Fibroblast of lung (primary cell): ENCODE data around the gene LPP. TPM values are rescaled to one million over a fixed set of nuclear protein-coding genes. Genes with fewer than 3 reads are reported as not detected.
A peak's percentile ranks its signal among the peaks of the same experiment; 100 is the strongest.

Experiments used
- DNase-seq, 2 donors: peaks; one replicate each; pipeline versions ENCODE4 v3.0.0 to v3.0.0-alpha.2; 2010; ENCODE audit warnings: low read depth in 2 of 2
- H2AFZ ChIP-seq: 2 replicates; pipeline ENCODE4 v1.5.1; 2012; ENCODE audit warnings: low read length, control low read depth, inconsistent platforms
- H3K27ac ChIP-seq: 2 replicates; pipeline ENCODE4 v1.5.1; 2011; ENCODE audit warnings: low read length, control low read depth; ENCODE audit not compliant: insufficient read depth
- H3K27me3 ChIP-seq: 2 replicates; pipeline ENCODE4 v1.5.1; 2011; ENCODE audit warnings: mild to moderate bottlenecking, low read length; ENCODE audit not compliant: control insufficient read depth, insufficient read depth
- H3K36me3 ChIP-seq: 2 replicates; pipeline ENCODE4 v1.5.1; 2011; ENCODE audit warnings: low read length; ENCODE audit not compliant: control insufficient read depth, insufficient read depth
- H3K4me1 ChIP-seq: 2 replicates; pipeline ENCODE4 v1.5.1; 2011; ENCODE audit warnings: low read length; ENCODE audit not compliant: control insufficient read depth, insufficient read depth; ENCODE audit errors: extremely low read depth
- H3K4me2 ChIP-seq: 2 replicates; pipeline ENCODE4 v1.5.1; 2011; ENCODE audit warnings: low read length, control low read depth; ENCODE audit not compliant: insufficient read depth; ENCODE audit errors: extremely low read depth
- H3K4me3 ChIP-seq, 4 experiments: fragments of 200-600 bp in 1 of 4; sonication (generic) in 1 of 4; replicated peaks in 1 of 4; 2 replicates each; pipeline ENCODE4 v1.5.1; 2011 to 2016; ENCODE audit warnings: low read length in 4 of 4, low read depth in 3 of 4, mild to moderate bottlenecking in 3 of 4, control low read depth in 2 of 4, inconsistent platforms in 1 of 4, mixed read lengths in 1 of 4; ENCODE audit not compliant: insufficient read depth in 1 of 4; ENCODE audit errors: control extremely low read depth in 1 of 4
- H3K79me2 ChIP-seq: 2 replicates; pipeline ENCODE4 v1.5.1; 2012; ENCODE audit warnings: mild to moderate bottlenecking, low read length, inconsistent platforms; ENCODE audit not compliant: control insufficient read depth, insufficient read depth
- H3K9ac ChIP-seq: 2 replicates; pipeline ENCODE4 v1.5.1; 2011; ENCODE audit warnings: mild to moderate bottlenecking, low read length, control low read depth; ENCODE audit not compliant: insufficient read depth
- H3K9me3 ChIP-seq: 2 replicates; pipeline ENCODE4 v1.5.1; 2012; ENCODE audit warnings: low read depth, low read length; ENCODE audit not compliant: control insufficient read depth, insufficient read depth
- H4K20me1 ChIP-seq: 2 replicates; pipeline ENCODE4 v1.5.1; 2011; ENCODE audit warnings: low read length; ENCODE audit not compliant: control insufficient read depth, insufficient read depth; ENCODE audit errors: extremely low read depth
- EZH2 ChIP-seq: IDR thresholded peaks from 2 replicates; pipeline ENCODE4 v1.5.1; 2012; ENCODE audit warnings: low read length, control low read depth, mild to moderate bottlenecking; ENCODE audit errors: missing control alignments
- polyA plus RNA-seq, 2 donors: library from polyadenylated mRNA; depleted of rRNA in 1 of 2; stranded (reverse) in 1 of 2; unstranded in 1 of 2; fragments of >200 nt; gene quantifications; 2 replicates each; pipeline ENCODE4 v1.2.1, GENCODE V29; 2011 to 2012; ENCODE audit warnings: missing spikeins in 1 of 2
- total RNA-seq: library from RNA; depleted of rRNA; stranded (reverse); fragments of >200 nt; gene quantifications from 2 replicates; pipeline ENCODE4 v1.2.1, GENCODE V29; 2014
- TF ChIP-seq, protein P1 (sequence below), 2 donors: IDR thresholded peaks in 1 of 2; conservative IDR thresholded peaks in 1 of 2; 1 replicate in 1 of 2; 2 replicates in 1 of 2; pipeline ENCODE4 v1.5.1; 2011 to 2012; ENCODE audit warnings: low read length in 2 of 2, control low read depth in 1 of 2, inconsistent platforms in 1 of 2, low read depth in 1 of 2, mild to moderate bottlenecking in 1 of 2

Gene LPP
- total and polyA plus RNA-seq, 2 donors (not counting 1 experiment from before 2014, with no cell fraction given), result 69.0 to 124 TPM

DNA sequence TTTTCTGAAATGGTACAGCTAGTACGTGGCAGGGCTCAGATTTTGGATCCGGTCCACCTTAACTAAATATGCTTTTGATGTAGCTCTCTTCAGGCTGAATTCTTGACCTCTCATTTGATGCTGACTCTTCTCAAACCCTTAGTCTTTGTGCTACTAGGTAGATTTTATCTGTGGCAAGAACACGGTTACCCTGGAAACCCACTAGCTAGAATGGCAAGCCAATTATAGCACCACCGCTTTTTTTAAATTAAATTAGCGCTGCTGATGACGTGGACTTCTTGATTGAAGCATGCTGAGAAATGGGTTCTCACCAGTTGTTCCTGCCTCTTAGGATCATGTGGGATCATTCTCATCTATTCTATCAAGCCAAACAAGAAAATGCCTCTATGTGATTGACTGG lies 421.5 kb downstream of the LPP start:
- H3K4me2 ChIP-seq, result no peak overlapping the region
- no peaks in the 10 kb centered on the region for H3K36me3 ChIP-seq
- H2AFZ ChIP-seq, result no peak overlapping the region
- H4K20me1 ChIP-seq, result no peaks in the 10 kb centered on the region
- TF ChIP-seq, protein P1, sequence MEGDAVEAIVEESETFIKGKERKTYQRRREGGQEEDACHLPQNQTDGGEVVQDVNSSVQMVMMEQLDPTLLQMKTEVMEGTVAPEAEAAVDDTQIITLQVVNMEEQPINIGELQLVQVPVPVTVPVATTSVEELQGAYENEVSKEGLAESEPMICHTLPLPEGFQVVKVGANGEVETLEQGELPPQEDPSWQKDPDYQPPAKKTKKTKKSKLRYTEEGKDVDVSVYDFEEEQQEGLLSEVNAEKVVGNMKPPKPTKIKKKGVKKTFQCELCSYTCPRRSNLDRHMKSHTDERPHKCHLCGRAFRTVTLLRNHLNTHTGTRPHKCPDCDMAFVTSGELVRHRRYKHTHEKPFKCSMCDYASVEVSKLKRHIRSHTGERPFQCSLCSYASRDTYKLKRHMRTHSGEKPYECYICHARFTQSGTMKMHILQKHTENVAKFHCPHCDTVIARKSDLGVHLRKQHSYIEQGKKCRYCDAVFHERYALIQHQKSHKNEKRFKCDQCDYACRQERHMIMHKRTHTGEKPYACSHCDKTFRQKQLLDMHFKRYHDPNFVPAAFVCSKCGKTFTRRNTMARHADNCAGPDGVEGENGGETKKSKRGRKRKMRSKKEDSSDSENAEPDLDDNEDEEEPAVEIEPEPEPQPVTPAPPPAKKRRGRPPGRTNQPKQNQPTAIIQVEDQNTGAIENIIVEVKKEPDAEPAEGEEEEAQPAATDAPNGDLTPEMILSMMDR (conservative IDR thresholded peaks at IDR 0.05 in 1 of 2, IDR thresholded peaks at IDR 0.05 in 1 of 2; ENCODE audit: low read depth in 1 of 2, low read length in 2 of 2), result no peak
- TF ChIP-seq EZH2, result no peak
- H3K27me3 ChIP-seq, result no peaks in the 10 kb centered on the region
- no peak overlapping the region for H3K9ac ChIP-seq
- DNase-seq, result no peak
- no peak overlapping the region for H3K4me3 ChIP-seq
- no peaks in the 10 kb centered on the region for H3K9me3 ChIP-seq
- no peaks in the 10 kb centered on the region for H3K79me2 ChIP-seq
- no peak overlapping the region for H3K27ac ChIP-seq
- H3K4me1 ChIP-seq, result peaks cover 6% of the 10 kb centered on the region

DNA sequence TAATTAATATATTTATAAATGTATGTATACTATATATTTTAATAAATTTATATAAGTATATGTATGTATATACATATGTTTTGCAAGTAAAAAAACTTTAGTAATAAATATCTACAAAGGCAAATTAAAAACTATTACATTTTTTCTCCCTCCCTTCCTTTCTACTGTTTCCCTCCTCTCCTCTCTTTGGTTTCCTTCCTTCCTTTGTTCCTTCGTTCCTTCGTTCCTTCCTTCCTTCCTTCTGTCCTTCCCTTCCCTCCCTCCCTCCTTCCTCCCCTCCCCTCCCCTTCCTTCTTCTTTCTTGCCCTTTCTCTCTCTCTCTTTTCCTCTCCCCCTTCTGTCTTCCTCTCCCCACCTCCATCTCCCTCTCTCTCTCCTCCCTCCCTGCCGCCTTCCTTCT lies 423.6 kb downstream of the LPP start:
- Histone ChIP-seq H3K4me1 (peaks cover 6% of the 10 kb centered on the region), H3K4me2 (no peak overlapping the region), H3K27me3 (no peaks in the 10 kb centered on the region), H3K79me2 (no peaks in the 10 kb centered on the region), H3K27ac (no peak overlapping the region), H3K9ac (no peak overlapping the region), H2AFZ (no peak overlapping the region), H3K9me3 (no peaks in the 10 kb centered on the region), H3K4me3 (no peak overlapping the region), H4K20me1 (no peaks in the 10 kb centered on the region), H3K36me3 (no peaks in the 10 kb centered on the region)
- DNase-seq, result no peak
- TF ChIP-seq, protein P1 (conservative IDR thresholded peaks at IDR 0.05 in 1 of 2, IDR thresholded peaks at IDR 0.05 in 1 of 2; ENCODE audit: low read depth in 1 of 2, low read length in 2 of 2), result no peak
- TF ChIP-seq EZH2, result no peak

DNA sequence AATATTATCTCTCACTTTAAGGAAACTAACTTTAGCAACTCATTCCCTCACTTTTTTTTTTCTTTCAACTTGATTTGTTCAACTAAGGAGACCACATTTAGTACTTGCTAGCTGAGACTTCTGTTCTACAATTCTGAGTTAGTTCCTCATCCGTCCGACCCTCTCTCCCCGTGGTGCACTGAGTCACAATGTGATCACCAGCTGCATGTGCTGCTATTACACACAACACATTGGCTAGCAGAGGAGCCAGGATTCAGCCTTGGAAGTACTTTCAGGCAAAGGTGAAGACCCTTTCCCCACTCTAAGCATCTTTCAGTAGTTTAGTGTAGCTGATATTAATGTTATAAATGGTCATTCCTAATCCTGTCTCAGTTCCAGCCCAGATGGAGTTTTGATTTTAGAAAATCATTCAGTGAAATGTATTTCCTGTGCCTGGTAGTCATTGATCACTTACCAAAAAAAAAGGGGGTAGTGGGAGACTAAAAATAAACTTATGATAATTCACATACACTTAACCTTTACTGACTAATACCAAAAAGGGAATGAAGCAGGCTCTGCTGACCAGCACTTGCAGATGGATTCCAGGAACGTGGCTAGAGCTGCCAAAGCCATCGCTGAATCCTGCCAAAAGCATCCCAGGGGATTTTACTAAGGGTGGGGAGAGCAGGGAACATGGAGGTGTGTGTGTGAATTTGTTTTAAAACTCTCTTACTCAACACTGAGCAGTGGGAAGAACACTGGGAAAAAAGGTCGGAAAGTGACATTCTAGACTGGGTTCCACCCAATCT lies 424.8 kb downstream of the LPP start:
- no peaks in the 10 kb centered on the region for H4K20me1 ChIP-seq
- peaks cover 11% of the 10 kb centered on the region for H3K4me1 ChIP-seq
- no peaks in the 10 kb centered on the region for H3K79me2 ChIP-seq
- H3K36me3 ChIP-seq, result no peaks in the 10 kb centered on the region
- H3K9ac ChIP-seq, result no peak overlapping the region
- DNase-seq, result peak; percentile 95 to 96
- H3K4me3 ChIP-seq, result no peak overlapping the region
- H3K4me2 ChIP-seq, result peak overlapping the region; percentile 72
- TF ChIP-seq EZH2, result no peak
- TF ChIP-seq, protein P1 (conservative IDR thresholded peaks at IDR 0.05 in 1 of 2, IDR thresholded peaks at IDR 0.05 in 1 of 2; ENCODE audit: low read depth in 1 of 2, low read length in 2 of 2), result no peak
- H3K27me3 ChIP-seq, result no peaks in the 10 kb centered on the region
- H2AFZ ChIP-seq, result no peak overlapping the region
- peak overlapping the region; percentile 70 for H3K27ac ChIP-seq
- no peaks in the 10 kb centered on the region for H3K9me3 ChIP-seq
